Activated B cell treated with CpG ODN at 0.5 μM for 24 hours (primary cell): ENCODE results near the gene CHN2. TPM values are rescaled to one million over a fixed set of nuclear protein-coding genes. Genes with fewer than 3 reads are reported as not detected.

Source experiments
- ATAC-seq: fragments of 200-7000 bp; cut with Tn5 transposase; one replicate; pipeline ENCODE4 v1.10.0; 2021; ENCODE audit warnings: low read depth, mild to moderate bottlenecking, moderate library complexity
- CTCF ChIA-PET: fragments of 350-600 bp; sonication (Branson Sonifier 250); formaldehyde crosslinking; loops from one replicate; lab custom pipeline; 2021; ENCODE audit warnings: antibody characterized with exemption; lab: Charles Lee
- POLR2A ChIA-PET: fragments of 350-600 bp; sonication (Branson Sonifier 250); formaldehyde crosslinking; loops from one replicate; lab custom pipeline; 2021; ENCODE audit warnings: antibody characterized with exemption; lab: Charles Lee
- DNase-seq: peaks from one replicate; pipeline ENCODE4 v3.0.0; 2022
- H3K27ac Mint-ChIP-seq: one replicate; pipeline ENCODE4 v1.8.0; 2020; ENCODE audit warnings: mixed read lengths
- H3K27me3 Mint-ChIP-seq: one replicate; pipeline ENCODE4 v1.8.0; 2021; ENCODE audit warnings: mixed read lengths
- H3K36me3 Mint-ChIP-seq: one replicate; pipeline ENCODE4 v1.8.0; 2021; ENCODE audit warnings: low read depth, mixed read lengths
- H3K4me1 Mint-ChIP-seq: one replicate; pipeline ENCODE4 v1.8.0; 2021; ENCODE audit warnings: mixed read lengths
- H3K4me3 Mint-ChIP-seq: one replicate; pipeline ENCODE4 v1.8.0; 2020; ENCODE audit warnings: mild to moderate bottlenecking, mixed read lengths
- H3K9me3 Mint-ChIP-seq: one replicate; pipeline ENCODE4 v1.8.0; 2020; ENCODE audit warnings: mixed read lengths
- CTCF ChIP-seq: fragments of 200-600 bp; IDR thresholded peaks from one replicate; pipeline ENCODE4 v1.8.0; 2022; ENCODE audit warnings: antibody characterized with exemption, mild to moderate bottlenecking
- intact Hi-C: fragments of 100-400 bp; cut with micrococcal nuclease; formaldehyde crosslinking; loops from one replicate; pipeline ENCODE4 v1.15.1; 2024
- total RNA-seq: library from RNA; stranded (reverse); gene quantifications from 2 replicates; pipeline ENCODE4 v1.2.3, GENCODE V29; 2022

Gene CHN2
- total RNA-seq, 1 donor from 2014 or later, result 1.8 TPM

GRCh38 chr7:29197916-29198315 is 3.3 kb downstream of the CHN2 start:
- no peak for ATAC-seq
- Mint-ChIP-seq H3K36me3 (no peaks in the 10 kb centered on the region), H3K27me3 (peaks cover 35% of the 10 kb centered on the region), H3K9me3 (no peaks in the 10 kb centered on the region), H3K4me3 (no peak overlapping the region), H3K4me1 (peaks cover 28% of the 10 kb centered on the region), H3K27ac (no peak overlapping the region)
- intact Hi-C loops, result no loop called here
- DNase-seq, result no peak
- ChIA-PET POLR2A (no interaction called here), CTCF (interaction anchor here (1.0 kb wide), 1 partner anchor 9 kb away, joined by 4 read pairs; no protein-coding TSS in a partner anchor)
- no peak for TF ChIP-seq CTCF

GRCh38 chr7:29199776-29200175 is 5.2 kb downstream of the CHN2 start:
- H3K27me3 Mint-ChIP-seq, result peaks cover 27% of the 10 kb centered on the region
- ATAC-seq (no peak), DNase-seq (no peak)
- no peaks in the 10 kb centered on the region for H3K36me3 Mint-ChIP-seq
- ChIA-PET CTCF (interaction anchor here (1.0 kb wide), 1 partner anchor 11 kb away, joined by 4 read pairs; no protein-coding TSS in a partner anchor), POLR2A (no interaction called here)
- peaks cover 24% of the 10 kb centered on the region for H3K4me1 Mint-ChIP-seq
- intact Hi-C loops, result no loop called here
- no peaks in the 10 kb centered on the region for H3K9me3 Mint-ChIP-seq
- no peak for TF ChIP-seq CTCF
- no peak overlapping the region for H3K4me3 Mint-ChIP-seq
- H3K27ac Mint-ChIP-seq, result no peak overlapping the region

GRCh38 chr7:29202651-29203069 is 8.1 kb downstream of the CHN2 start:
- POLR2A ChIA-PET, result interaction anchor here (0.7 kb wide), 1 partner anchor 14 kb away, joined by 3 read pairs; no protein-coding TSS in a partner anchor
- peaks cover 7% of the 10 kb centered on the region for H3K4me1 Mint-ChIP-seq
- ATAC-seq (peak; percentile 42), DNase-seq (no peak)
- intact Hi-C loops, result no loop called here
- H3K9me3 Mint-ChIP-seq, result no peaks in the 10 kb centered on the region
- no peak overlapping the region for H3K4me3 Mint-ChIP-seq
- no peak overlapping the region for H3K27ac Mint-ChIP-seq
- TF ChIP-seq CTCF, result no peak
- H3K36me3 Mint-ChIP-seq, result no peaks in the 10 kb centered on the region
- CTCF ChIA-PET, result no interaction called here
- H3K27me3 Mint-ChIP-seq, result peaks cover 8% of the 10 kb centered on the region

GRCh38 chr7:29204491-29205272 is 10.1 kb downstream of the CHN2 start:
- ChIA-PET CTCF (interaction anchor here (0.9 kb wide), 1 partner anchor 14 kb away, joined by 3 read pairs; no protein-coding TSS in a partner anchor), POLR2A (no interaction called here)
- DNase-seq (no peak), ATAC-seq (no peak)
- intact Hi-C loops, result no loop called here
- Mint-ChIP-seq H3K9me3 (no peaks in the 10 kb centered on the region), H3K27me3 (peaks cover 2% of the 10 kb centered on the region), H3K4me3 (no peak overlapping the region), H3K36me3 (no peaks in the 10 kb centered on the region), H3K27ac (no peak overlapping the region), H3K4me1 (peaks cover 7% of the 10 kb centered on the region)
- TF ChIP-seq CTCF, result no peak

- Mint-ChIP-seq H3K9me3 (no peaks in the 10 kb centered on the region), H3K27me3 (no peaks in the 10 kb centered on the region), H3K4me1 (peaks cover 6% of the 10 kb centered on the region), H3K27ac (no peak overlapping the region), H3K36me3 (no peaks in the 10 kb centered on the region), H3K4me3 (no peak overlapping the region)
- POLR2A ChIA-PET, result no interaction called here
- intact Hi-C loops, result no loop called here
- ATAC-seq, result no peak
- no peak for TF ChIP-seq CTCF
- DNase-seq, result no peak
- CTCF ChIA-PET, result no interaction called here
Observed at GRCh38 chr7:29207162-29207801, 12.7 kb downstream of the CHN2 start.
